Posterior cingulate gyrus (tissue), 11 donors: ENCODE measurements around the gene ITPR2.
A peak's percentile ranks its signal among the peaks of the same experiment; 100 is the strongest.

Experiments
- DNase-seq, 10 donors: peaks; one replicate each; pipeline versions ENCODE4 v3.0.0 to v3.0.0-alpha.2; 2020 to 2021; ENCODE audit warnings: mixed read lengths in 3 of 10
- intact Hi-C: fragments of 100-400 bp; cut with DNase I; formaldehyde crosslinking; loops from one replicate; pipeline ENCODE4 v1.15.1; 2023

Gene ITPR2

DNA sequence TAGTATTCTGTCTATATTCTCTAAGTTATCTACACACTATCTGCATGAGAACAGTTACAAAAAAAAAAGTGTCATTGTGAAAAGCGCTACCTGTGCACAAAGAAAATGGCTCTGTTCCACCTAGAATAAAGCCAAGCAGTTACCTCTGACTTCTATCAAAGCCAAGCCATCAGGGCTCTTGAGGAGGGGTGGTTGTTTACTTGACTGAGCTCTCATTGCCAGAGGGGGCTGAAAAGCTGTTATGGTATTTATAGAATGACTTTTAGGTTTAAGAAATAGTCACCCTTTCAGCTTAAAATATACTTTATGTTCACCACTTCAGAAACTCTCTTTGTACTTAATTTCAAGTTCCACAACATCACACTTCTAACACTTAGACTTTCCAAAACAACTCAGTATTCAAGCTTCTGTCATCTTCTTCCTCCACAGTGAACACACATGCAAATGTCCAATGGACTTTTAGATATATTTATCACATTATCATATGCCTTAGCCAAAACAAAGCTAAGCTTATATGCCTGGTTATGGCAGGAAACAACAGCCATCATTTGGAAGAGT lies 7.5 kb downstream of the ITPR2 start:
- intact Hi-C loops: no loop called here
- DNase-seq: no peak

DNA sequence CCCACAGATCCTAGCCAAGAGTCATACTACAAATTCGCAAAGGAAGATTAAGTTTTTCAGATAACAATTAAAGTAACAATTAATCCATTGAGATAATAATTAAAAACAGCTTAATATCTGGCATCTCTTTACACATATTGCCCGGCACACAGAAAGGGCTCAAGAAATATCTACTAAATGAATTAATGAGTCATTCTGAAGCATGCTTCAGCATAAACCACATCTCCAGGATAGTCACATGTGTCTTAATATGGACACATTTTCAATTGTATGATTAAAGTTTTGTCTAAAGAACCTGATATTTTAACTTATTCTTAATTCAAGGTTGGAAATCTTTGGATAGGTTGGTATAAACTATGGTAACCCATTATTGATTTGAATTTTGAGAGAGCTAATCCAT lies 9.6 kb downstream of the ITPR2 start:
- intact Hi-C loops: no loop called here
- no peak for DNase-seq

DNA sequence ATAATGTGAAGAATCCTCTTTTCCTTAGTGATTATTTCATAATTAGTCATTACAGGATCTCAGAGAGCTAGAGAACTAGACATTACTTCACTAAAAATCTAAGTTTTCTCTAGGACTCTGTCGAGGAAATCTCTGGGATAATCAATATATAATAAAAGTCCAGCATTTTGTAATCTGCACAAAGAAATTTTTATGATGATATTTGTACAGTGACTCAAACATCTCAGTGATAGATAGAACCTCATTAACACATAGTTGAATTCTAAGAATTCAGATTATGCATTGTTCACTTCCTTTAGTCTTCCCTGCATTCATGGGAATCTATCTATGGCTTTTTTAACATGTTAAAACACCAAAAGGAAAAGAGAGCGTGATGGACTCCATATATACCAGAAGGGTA lies 11.0 kb downstream of the ITPR2 start:
- no peak for DNase-seq
- intact Hi-C loops: no loop called here

DNA sequence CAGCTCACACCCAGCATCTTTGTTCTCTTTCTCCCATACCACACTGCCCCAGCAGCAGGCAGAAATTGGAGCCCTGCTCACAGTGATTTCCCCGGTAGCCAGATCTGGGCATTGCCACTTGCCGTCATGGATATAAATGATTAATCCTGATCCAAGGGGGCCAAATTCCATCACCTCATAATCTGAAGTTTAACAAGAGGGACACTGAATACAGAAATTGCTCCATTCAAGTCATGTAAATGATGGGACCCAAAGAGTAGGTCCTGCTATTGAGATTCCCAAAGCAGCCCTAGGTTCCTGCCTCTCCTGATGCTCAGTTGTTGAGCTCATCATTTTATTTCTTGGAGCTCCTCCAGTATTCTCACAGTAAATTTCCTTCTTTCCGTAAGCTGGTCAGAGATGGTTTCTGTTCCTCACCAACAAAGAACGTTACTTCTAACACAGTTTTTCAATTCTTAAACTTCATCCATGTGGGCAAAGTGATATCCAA lies 11.7 kb downstream of the ITPR2 start:
- intact Hi-C loops: no loop called here
- DNase-seq: no peak

- DNase-seq: no peak
- intact Hi-C loops: no loop called here
Observed at GRCh38 chr12:26818636-26819035, 14.4 kb downstream of the ITPR2 start.

- intact Hi-C loops: no loop called here
- DNase-seq: no peak
Observed at GRCh38 chr12:26818201-26818600, 14.8 kb downstream of the ITPR2 start.

DNA sequence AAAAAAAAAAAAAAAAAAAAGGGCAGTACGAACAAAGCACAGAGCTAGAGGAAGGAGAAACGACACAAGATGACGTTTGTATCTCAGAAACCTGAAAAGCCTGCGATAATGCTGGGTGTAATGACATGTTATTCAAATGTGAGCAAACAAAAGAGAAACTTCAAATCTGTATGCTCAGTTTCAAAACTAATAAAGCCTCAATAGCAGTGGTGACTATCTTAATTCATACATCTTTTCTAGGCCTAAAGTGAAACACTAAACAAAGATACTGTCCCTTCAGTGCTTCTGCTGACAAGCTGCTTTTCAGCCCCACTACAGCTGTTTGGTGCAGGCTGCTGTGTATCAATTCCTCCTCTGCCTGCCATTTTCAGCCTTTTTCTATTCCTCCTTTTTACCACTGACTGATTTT lies 15.8 kb downstream of the ITPR2 start:
- DNase-seq: no peak
- intact Hi-C loops: no loop called here

GRCh38 chr12:26813812-26814211 lies 19.2 kb downstream of the ITPR2 start:
- intact Hi-C loops: no loop called here
- no peak for DNase-seq

DNA sequence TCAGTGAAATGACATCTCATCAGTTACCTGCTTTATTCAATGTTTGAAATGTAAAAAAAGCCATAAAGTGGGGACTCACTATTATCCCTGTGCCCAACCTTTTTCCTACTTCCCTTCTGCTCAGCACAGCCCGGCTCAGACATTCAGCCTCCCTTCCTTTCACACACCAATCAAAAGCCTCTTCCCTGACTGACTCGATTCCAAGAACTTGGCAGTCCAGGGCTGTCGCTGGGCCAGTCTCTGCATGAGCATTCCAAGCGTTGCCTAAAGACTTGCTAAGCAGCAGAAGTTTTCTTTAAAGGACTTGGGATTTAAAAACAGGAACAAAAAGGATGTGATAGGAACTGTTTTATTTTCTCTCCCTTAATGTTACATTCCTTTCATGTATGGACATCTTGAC lies 22.7 kb downstream of the ITPR2 start:
- DNase-seq: peak; percentile 31 to 91 (median 50)
- intact Hi-C loops: no loop called here

GRCh38 chr12:26809611-26810285 lies 23.2 kb downstream of the ITPR2 start:
- intact Hi-C loops: no loop called here
- DNase-seq: no peak

- DNase-seq: no peak
- intact Hi-C loops: no loop called here
Observed at GRCh38 chr12:26808766-26809476, 24.1 kb downstream of the ITPR2 start.

GRCh38 chr12:26807292-26807691 lies 25.7 kb downstream of the ITPR2 start:
- DNase-seq: no peak

DNA sequence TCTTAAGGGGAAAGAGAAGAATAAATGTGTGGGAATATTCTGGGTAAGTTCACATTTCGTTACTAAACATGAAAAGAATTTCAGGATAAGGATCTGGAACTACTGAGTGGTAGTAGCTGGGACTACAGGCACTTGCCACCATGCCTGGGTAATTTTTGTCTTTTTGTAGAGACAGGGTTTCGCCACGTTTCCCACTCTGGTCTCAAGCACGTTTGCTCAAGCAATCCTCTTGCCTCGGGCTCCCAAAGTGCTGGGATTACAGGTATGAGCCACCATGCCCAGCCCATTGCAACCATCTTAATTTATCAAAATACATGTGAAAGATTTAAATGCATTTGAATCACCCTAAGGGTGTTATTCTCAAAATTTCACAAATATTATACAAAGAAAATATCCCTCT lies 26.4 kb downstream of the ITPR2 start:
- no peak for DNase-seq
- intact Hi-C loops: no loop called here

More at GRCh38 chr12:26807292-26807691, 25.7 kb downstream of the ITPR2 start:
- intact Hi-C loops: no loop called here

DNA sequence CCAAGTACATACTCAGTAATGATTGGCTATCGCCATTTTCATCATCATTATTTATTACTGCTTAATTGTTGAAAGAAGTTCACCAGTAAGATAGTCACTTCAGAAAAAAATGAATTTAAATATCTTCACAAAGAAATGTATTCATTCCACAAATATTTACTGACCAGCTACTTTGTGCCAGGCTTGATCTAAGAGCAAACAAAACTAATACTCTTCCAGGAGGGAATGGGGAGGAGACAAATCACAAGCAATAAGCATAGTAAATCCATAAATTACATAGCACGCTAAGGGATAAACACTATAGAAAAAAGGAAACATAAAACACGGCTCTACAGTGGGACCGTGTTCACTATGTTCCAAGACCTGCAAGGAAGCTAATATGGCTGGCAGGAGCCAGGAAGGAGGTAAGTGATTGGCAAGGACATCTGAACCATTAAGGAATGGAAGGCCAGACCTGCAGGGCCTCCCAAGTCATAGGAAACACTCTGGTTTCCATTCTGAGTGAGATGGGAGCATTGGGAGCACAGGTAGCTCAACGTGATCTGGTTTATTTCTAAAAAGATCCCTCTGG lies 27.5 kb downstream of the ITPR2 start:
- no peak for DNase-seq
- intact Hi-C loops: no loop called here

DNA sequence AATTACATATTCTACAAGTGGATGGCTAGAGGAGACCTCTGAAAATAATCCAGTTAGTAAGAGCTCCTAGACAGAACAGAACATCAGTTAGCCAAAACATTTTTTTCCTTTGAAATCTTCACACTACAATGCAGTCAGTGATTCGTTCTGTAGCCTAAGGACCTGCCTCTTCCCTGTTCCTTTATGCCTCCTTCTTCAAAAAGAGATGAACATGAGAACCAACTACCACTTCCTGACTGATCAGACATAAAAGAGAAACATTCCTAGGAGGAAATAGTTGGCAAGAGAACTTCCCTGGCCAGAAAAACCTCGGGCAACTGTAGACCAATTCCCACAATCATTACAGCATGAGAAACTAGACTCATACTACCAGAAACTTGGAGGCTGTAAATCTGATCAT lies 29.4 kb downstream of the ITPR2 start:
- intact Hi-C loops: no loop called here

DNA sequence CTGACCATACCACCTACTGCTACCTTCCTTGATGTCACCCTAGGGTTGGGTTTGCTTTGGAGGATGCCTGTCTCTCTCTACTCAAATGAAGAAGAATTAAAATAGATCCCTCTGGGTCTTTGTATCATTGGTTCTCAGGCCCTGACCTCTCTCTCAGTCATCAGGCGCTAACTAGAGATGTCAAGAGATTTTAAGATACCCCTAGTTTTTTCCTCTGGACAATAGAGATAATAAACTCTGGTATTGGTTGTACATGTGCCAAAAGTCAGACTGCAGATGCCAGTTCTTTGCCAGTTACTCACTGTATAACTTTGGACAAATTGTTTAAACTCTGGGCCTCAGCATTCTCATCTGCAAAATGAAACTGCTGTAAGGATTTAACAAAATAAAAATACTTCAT lies 31.5 kb downstream of the ITPR2 start:
- no peak for DNase-seq
- intact Hi-C loops: no loop called here

More for the DNA sequence above, 29.4 kb downstream of the ITPR2 start:
- no peak for DNase-seq

- intact Hi-C loops: no loop called here
- DNase-seq: no peak
Observed at GRCh38 chr12:26800858-26801257, 32.1 kb downstream of the ITPR2 start.

- intact Hi-C loops: no loop called here
- DNase-seq: no peak
Observed at GRCh38 chr12:26800347-26800746, 32.6 kb downstream of the ITPR2 start.

DNA sequence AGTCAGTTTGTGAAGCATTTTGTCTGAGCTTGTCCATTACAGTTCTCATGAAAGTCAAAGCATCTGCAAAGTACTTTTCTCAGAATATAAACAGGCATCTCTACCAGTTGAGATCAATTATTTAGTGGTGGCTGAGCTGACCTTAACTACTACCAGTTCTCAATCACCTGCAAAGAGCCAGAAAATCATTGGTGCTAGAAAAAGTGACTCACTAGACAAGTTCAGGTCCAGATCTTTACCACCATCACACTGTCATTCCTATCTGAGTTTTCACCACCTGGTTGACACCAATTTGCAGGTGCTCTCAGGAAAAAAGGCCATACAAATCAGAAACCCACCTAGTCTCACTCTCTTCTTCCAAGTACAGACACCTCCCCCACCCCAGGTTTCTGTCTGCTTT lies 33.3 kb downstream of the ITPR2 start:
- intact Hi-C loops: no loop called here
- DNase-seq: no peak

- DNase-seq: no peak
- intact Hi-C loops: no loop called here
Observed at GRCh38 chr12:26798640-26799039, 34.4 kb downstream of the ITPR2 start.

DNA sequence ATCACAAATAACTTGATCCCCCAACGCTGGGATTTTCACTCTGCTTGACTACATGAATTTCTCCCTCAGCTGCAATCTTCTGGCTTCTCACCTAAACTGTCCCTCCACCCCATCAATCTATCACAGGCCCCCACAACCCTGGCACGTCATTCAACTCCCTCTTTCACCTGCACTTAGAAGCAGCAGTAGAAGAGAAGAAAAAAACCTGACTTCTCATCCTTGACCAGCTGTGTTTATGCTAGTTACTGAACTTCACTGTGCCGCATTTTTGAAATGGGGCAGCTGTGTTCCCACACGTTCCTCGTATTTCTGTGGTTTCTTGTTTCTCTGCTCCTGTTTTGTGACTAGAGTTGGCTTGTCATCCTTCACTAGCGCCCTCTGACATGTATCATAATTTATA lies 35.0 kb downstream of the ITPR2 start:
- no peak for DNase-seq
- intact Hi-C loops: no loop called here

DNA sequence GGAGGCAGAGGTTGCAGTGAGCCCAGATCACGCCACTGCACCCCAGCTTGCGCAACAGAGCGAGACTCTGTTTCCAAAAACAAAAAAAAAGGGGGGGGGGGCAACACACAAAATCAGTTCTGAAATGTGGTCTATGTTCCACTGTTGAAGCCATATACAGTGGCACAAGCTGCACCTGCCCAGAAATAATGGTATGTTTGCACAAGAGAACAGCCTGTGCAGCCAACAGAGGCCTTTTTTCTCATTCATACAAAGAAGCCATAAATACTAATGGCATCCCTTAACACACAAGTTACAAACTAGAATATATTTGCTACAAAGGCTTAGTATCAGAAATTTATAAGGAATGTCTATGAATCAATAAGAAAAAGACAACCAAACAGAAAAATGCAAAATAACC lies 37.1 kb downstream of the ITPR2 start:
- no peak for DNase-seq
- intact Hi-C loops: no loop called here
